ENCODE results near the gene CBL.
A peak's percentile ranks its signal among the peaks of the same experiment; 100 is the strongest.

- TF ChIP-seq CTCF (IDR thresholded peaks at IDR 0.05; ENCODE audit: low read depth, low read length): no peak
- TF ChIP-seq POLR2A (IDR thresholded peaks at IDR 0.05; ENCODE audit: extremely low read depth, insufficient read length): no peak
- TF ChIP-seq MAX (IDR thresholded peaks at IDR 0.05; ENCODE audit: low read depth, low read length): peak; percentile 94
Measured at GRCh38 chr11:119306373-119306890, 100.3 kb downstream of the CBL start.
